ENCODE data around the gene ECHDC3.

Gene ECHDC3

GRCh38 chr10:11813177-11813576 lies 71.0 kb downstream of the ECHDC3 start:
- DNase-seq (ENCODE audit: low read depth), result no peak
- TF ChIP-seq, protein P1, sequence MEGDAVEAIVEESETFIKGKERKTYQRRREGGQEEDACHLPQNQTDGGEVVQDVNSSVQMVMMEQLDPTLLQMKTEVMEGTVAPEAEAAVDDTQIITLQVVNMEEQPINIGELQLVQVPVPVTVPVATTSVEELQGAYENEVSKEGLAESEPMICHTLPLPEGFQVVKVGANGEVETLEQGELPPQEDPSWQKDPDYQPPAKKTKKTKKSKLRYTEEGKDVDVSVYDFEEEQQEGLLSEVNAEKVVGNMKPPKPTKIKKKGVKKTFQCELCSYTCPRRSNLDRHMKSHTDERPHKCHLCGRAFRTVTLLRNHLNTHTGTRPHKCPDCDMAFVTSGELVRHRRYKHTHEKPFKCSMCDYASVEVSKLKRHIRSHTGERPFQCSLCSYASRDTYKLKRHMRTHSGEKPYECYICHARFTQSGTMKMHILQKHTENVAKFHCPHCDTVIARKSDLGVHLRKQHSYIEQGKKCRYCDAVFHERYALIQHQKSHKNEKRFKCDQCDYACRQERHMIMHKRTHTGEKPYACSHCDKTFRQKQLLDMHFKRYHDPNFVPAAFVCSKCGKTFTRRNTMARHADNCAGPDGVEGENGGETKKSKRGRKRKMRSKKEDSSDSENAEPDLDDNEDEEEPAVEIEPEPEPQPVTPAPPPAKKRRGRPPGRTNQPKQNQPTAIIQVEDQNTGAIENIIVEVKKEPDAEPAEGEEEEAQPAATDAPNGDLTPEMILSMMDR (conservative IDR thresholded peaks at IDR 0.05; ENCODE audit: low read depth, low read length), result no peak

More at GRCh38 chr10:11813177-11813576, 71.0 kb downstream of the ECHDC3 start:
- no peak overlapping the region for H3K4me3 ChIP-seq (ENCODE audit: low read length)
